ENCODE data around the gene TBX21.

Gene TBX21

DNA sequence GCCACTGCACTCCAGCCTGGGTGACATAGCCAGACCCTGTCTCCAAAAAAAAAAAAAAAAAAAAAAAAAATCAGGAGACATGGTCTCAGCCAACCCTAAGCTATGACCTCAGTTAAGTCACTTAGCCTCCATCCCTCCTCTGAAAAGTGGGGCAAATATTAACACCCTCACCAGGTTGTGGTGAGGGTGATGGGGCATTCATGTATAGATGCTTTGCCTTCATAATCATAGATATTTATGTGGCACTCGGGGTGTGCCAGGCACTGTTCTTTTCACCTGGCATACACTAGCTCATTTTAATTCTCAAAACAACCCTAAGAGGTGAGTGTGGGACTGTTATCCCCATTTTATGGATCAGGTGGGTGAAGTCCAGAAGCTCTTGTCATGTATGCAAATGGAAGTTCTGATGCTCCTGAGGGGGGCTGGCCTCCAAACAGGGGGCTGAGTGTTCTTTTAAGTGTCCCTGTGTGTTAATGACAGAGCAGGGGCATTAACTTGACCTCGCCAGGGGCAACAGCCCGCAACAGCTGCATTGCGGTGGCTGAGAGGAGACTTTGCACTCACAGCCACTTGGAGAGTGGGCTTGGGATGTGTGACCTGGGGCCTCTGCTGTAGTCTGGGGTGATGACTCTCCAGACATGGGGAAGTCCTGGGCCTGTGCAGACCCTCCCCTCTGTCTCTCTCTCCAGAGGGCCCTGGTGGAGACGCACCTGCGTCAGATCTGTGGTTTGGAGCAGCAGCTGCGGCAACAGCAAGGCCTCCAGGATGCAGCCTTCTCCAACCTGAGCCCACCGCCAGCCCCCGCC is 34.9 kb upstream of the TBX21 start:
- no peak for DNase-seq (ENCODE audit: low read depth in 2 of 2)

DNA sequence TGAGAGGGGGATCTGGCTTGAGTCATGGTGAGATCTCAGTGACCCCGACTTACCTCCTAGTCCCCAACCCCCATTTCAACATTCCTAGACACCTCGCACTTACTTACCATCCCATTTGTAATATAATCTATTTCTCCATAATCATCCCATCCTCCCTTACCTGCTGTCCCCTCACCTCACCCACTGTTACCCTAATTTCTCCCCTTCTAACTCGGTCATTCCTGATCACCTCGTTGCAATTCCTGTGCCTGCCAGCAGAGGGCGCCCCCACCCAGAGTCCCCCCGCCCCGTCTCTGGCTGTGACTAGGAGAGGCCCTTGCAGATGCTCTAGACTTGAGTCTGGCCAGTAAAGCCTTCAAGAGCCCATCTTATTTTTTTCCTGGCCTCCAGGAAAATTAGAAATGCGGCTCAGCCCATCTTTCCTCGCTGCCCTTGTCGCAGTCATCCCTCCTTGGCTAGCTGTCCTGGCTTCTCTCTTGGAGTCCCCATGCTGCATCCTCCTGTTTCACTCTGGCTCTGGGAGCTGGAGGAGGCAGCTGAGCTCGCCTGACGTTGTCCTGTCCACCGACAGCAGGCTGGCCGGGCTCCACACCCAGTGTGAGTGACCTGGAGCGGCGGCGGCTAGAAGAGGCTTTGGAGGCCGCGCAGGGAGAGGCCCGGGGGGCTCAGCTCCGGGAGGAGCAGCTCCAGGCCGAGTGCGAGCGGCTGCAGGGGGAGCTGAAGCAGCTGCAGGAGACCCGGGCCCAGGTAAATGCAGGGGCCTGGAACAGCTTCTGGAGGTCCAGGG is 34.1 kb upstream of the TBX21 start:
- peak; percentile 86 to 89 for DNase-seq (ENCODE audit: low read depth in 2 of 2)

GRCh38 chr17:47699536-47699840 is 33.5 kb upstream of the TBX21 start:
- DNase-seq (ENCODE audit: low read depth in 2 of 2), result no peak

- DNase-seq (ENCODE audit: low read depth in 2 of 2), result no peak
Observed at GRCh38 chr17:47700471-47701449, 32.3 kb upstream of the TBX21 start.

- no peak for DNase-seq (ENCODE audit: low read depth in 2 of 2)
Observed at GRCh38 chr17:47701608-47702007, 31.4 kb upstream of the TBX21 start.

DNA sequence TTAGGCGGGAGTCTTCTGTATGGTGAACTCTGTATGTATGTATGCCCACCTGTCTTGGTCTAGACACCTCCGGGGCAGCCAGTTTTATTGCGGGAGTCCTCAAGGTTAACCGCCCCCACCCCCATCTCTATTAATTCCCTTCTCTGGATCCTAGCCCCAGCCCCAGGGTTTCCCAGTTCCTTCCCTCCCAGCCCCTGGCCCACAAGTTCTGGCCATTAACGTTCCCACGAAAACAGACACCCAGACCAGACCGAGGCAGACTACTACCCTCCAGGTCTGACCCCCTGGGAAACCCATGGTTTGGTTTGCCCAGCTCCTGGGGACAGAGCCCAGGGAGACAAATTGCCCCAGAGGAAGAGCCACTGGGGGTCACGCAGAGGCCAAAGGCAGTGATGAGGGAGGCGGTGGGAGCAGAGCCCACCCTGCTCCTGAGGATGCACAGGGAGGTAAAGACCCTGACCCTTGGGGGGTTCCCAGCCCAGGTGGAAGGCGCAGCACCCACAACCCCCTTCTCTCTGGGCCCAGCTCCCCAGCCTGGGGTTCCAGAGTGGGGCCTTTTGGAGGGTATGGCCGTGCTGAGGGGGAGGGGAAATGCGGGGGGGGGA is 30.5 kb upstream of the TBX21 start:
- no peak for DNase-seq (ENCODE audit: low read depth in 2 of 2)

- peak; percentile 57 to 60 for DNase-seq (ENCODE audit: low read depth in 2 of 2)
Observed at GRCh38 chr17:47703191-47703591, 29.8 kb upstream of the TBX21 start.

- no peak for DNase-seq (ENCODE audit: low read depth in 2 of 2)
Observed at GRCh38 chr17:47703671-47704070, 29.4 kb upstream of the TBX21 start.

DNA sequence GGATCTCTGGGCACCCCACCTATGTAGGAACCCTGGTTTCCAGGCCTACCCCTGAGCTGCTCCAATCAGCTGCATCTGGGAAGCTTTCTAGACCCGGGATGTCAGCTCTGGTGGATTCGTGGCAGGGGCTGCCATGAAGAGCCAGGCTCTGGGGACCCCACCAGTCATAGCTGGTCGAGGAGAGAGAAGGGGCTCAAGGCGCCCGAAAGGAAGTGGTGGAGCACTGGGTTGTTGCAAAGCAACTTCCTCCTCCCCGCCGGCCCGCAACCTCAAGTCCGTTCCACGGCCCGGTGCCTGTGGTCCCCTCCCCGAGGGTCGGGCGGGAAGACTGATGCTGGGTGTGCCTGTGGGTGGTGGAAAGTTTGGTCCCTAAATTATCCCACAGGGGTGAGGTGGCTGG is 28.9 kb upstream of the TBX21 start:
- DNase-seq (ENCODE audit: low read depth in 2 of 2), result no peak

GRCh38 chr17:47704736-47705135 is 28.3 kb upstream of the TBX21 start:
- no peak for DNase-seq (ENCODE audit: low read depth in 2 of 2)

GRCh38 chr17:47705536-47706530 is 27.2 kb upstream of the TBX21 start:
- DNase-seq (ENCODE audit: low read depth in 2 of 2), result no peak

DNA sequence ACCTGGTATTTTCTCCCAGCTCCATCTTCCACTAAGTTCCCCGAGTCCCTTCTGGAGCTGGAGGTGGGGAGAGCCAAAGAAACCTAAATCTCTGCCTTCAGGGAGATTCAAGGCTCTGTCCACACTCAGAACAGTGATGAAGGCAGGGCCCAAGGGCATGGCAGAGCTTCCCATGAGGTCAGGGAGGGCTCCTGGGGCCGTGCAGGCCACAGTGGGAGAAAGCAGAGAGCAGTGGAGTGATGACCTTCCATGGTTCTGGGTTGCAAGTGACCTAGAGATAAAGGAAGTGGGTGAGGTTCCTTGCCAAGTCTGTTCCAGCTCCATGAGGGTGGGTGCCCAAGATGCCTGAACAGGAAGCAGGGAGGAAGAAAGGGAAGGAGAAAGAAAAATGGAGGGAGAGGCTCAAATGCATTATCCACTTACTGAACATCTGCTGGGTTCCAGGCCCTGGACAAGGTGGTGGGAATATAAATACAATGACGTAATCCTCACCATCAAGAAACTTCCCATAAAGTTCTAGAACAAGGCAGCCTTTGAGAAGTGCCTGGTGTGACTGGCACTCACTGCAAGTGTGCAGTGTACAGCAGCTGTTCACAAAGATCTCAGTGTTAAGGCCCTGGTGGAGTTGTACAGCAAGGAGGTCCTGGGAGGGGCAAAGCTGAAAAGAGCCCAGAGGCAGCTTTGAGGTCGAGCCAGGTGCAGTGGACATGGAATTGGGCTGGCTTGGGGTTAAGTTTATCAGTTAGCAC is 25.8 kb upstream of the TBX21 start:
- no peak for DNase-seq (ENCODE audit: low read depth in 2 of 2)

DNA sequence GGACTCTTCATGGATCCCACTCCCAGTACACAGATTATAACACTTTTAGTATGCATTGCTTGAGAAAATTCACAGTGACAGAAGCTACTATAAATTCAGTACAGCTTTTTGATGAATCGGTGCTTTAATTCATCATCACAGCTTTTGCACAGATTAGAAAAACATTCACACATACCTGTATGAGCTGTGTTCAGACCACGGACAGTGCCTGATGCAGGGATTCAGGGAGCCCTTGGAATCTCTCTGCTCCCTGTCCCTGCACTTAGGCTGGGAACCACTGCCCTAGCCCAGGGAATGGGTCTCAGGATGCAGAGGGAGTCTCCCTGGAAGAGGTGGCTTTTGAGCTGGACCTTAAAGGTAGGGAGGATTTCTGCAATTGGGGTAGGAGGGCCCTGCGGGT is 25.2 kb upstream of the TBX21 start:
- DNase-seq (ENCODE audit: low read depth in 2 of 2), result no peak

DNA sequence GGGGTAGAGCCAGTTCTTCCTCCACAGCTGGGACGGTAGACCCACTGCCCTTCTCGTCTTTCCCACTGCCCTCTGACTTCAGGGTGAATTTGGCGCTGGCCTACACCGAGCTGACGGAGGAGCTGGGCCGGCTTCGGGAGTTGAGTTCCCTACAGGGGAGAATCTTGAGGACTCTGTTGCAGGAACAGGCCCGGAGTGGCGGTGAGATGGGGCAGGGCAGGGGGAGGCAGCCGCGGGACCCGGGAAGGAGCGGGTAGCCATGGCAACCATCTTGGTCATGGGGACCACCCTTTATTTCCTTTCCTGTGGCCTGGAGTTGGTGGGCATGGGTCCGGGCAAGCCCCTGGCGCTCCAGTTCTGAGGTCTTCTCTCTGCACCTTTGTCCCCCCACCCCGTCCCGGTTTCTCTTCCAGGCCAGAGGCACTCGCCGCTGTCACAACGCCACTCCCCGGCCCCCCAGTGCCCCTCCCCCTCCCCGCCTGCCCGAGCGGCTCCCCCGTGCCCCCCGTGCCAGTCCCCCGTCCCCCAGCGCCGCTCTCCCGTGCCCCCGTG is 24.6 kb upstream of the TBX21 start:
- no peak for DNase-seq (ENCODE audit: low read depth in 2 of 2)

DNA sequence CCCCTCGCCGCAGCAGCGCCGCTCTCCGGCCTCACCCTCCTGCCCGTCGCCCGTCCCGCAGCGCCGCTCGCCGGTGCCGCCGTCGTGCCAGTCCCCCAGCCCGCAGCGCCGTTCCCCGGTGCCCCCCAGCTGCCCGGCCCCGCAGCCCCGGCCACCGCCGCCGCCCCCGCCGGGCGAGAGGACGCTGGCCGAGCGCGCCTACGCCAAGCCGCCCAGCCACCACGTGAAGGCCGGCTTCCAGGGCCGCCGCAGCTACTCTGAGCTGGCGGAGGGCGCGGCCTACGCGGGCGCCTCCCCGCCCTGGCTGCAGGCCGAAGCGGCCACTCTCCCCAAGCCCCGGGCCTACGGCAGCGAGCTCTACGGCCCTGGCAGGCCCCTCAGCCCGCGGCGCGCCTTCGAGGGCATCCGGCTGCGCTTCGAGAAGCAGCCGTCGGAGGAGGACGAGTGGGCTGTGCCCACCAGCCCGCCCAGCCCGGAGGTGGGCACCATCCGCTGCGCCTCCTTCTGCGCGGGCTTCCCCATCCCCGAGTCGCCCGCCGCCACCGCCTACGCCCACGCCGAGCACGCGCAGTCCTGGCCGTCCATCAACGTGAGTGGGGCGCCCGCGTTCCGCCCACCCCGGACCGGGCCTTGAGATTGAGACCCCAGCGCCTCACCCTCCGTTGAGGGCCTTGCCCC is 24.0 kb upstream of the TBX21 start:
- DNase-seq (ENCODE audit: low read depth in 2 of 2), result no peak

GRCh38 chr17:47709594-47709993 is 23.4 kb upstream of the TBX21 start:
- no peak for DNase-seq (ENCODE audit: low read depth in 2 of 2)

- no peak for DNase-seq (ENCODE audit: low read depth in 2 of 2)
Observed at GRCh38 chr17:47711366-47712099, 21.5 kb upstream of the TBX21 start.

DNA sequence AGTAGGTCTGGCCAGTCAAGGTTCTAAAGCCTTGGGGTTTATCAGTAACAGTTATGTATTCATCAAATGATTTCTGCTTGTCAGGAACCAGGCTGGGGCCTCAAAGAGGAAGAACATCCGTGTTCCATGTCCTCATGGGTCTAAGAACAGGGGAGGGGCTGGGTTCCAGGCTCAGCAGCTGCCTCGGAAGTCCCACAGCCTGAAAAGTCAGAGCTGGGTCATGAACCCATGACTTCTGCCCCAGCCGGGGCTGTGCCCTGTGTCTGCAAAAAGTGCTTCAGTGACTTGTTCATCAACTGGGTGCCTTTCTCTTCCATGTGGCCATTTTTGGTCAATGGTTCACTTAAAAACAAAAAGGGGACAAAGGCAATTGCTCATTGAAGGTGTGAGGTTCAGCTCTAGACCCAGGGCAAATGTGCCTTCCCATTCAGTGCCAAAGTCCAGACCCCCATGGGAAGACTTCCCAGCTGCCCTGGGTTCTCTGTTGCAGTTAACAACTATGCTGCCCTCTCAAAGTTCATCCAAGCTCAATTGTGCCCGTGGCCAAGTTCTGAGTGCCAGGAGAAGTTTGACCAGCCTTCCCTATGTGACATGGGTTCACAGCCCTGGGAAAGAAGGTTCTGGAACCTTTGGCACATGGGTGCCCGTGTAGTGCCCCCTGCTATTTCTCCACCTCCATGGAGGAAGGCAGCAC is 20.6 kb upstream of the TBX21 start:
- DNase-seq (ENCODE audit: low read depth in 2 of 2), result no peak

Measured in stimulated activated CD4-positive, alpha-beta T cell treated with anti-CD3 and anti-CD28 coated beads, Interleukin-1b, Interleukin-23, amount 100 ng/mL, for 4 hours (primary cell).